T-helper 1 cell treated with Interleukin-12 subunit alpha and Interleukin-12 subunit beta and Interleukin-4 antibody, amounts not matched to agents 30 ng/mL and 1 ng/mL, for 36 hours (primary cell): ENCODE data around the gene CFAP91. TPM values are rescaled to one million over a fixed set of nuclear protein-coding genes. Genes with fewer than 3 reads are reported as not detected.

ENCODE experiments used
- intact Hi-C: fragments of 100-400 bp; cut with micrococcal nuclease; formaldehyde crosslinking; loops from one replicate; pipeline ENCODE4 v1.15.1; 2024
- total RNA-seq: library from RNA; stranded (reverse); gene quantifications from 2 replicates; pipeline ENCODE4 v1.2.3, GENCODE V29; 2022

The CFAP91 gene
- total RNA-seq, 1 donor from 2014 or later, result 0.20 TPM

GRCh38 chr3:119733812-119734211, 31.0 kb downstream of the CFAP91 start:
- intact Hi-C loops, result no loop called here

- intact Hi-C loops, result no loop called here
Observed at GRCh38 chr3:119738741-119739140, 35.9 kb downstream of the CFAP91 start.

- intact Hi-C loops, result no loop called here
Observed at GRCh38 chr3:119741657-119742590, 39.1 kb downstream of the CFAP91 start.

DNA sequence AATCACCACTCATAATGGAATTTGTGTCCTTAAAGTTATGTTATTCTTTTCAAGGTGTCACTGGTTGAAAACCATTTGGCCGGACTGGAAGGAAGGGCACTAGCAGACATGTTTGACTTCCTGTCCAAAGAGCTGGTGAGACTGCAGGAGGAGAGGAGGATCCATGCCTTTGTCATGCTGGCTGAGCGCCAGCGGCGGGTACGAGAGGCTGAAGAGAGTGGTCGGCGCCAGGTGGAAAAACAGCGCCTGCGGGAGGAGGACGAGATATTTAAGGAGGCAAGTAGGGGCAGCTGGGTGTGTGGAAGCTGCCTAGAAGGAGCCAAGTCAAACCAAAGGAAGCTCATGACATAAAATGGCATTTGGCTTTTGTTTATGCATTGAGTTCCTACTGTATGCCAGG, 41.1 kb downstream of the CFAP91 start:
- intact Hi-C loops, result no loop called here

- intact Hi-C loops, result no loop called here
Observed at GRCh38 chr3:119745942-119746341, 43.1 kb downstream of the CFAP91 start.

DNA sequence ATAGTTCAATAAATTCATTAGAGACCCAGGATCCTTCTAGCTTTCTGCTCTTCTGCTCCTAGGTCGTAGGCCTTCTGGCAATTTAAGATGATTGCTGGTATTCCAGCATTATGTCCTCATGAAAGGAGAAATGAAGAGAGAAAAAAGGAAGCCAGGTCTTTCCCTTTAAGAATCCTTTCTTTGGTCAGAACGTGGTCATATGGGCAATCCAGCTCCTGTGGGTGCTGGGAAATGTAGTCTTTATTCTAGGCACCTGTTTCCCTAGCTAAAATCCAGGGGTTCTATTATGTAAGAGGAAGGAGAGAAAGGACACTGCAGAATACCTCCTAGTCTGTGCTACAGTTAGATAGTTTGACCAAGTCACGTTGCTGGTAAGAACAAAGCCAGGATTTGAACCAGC, 43.6 kb downstream of the CFAP91 start:
- intact Hi-C loops, result no loop called here

GRCh38 chr3:119747357-119747756, 44.5 kb downstream of the CFAP91 start:
- intact Hi-C loops, result no loop called here

DNA sequence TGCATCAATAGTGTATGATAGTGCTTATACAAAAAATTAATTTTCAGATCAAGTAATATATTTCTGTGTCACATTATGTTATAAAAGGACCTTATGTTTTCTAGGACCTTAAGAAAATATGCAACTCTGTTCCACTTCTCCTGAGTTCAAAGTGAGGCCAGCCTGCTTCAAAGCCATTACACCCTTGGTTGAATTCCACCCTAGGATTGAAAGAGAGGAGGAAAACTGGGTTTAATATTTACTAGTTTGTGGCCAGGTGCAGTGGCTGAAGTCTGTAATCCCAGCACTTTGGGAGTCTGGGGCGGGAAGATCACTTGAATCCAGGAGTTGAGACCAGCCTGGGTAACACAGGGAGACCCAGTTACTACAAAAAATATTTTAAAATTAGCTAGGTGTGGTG, 46.2 kb downstream of the CFAP91 start:
- intact Hi-C loops, result no loop called here

DNA sequence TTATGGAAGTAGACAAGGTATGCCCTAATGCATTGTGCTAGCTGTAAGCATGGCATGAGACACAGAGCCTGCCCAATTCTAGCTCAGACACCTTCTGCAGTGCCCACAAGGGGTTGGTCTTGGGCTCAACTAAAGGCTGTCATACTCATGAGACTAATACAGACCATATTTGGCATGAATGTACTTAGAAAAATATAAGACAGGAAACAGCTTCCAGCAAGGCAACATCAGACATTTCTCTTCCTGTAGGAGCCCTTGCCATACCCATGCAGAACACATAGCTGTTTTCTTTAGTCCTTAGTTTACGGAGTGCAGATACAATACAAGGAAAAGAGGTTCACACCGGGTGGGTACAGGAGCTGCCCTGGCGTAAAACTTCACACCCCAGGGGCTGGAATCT, 48.6 kb downstream of the CFAP91 start:
- intact Hi-C loops, result no loop called here

Other genes with a start within 250 kb of the CFAP91 start
- 50.4 and 55.0 TPM in 2 replicates for gene TMEM39A, start 239.4 kb upstream of the CFAP91 start, total RNA-seq
- 35.5 and 35.7 TPM in 2 replicates for gene POGLUT1, start 234.1 kb upstream of the CFAP91 start, total RNA-seq
- 63.3 and 69.3 TPM in 2 replicates for gene TIMMDC1, start 204.5 kb upstream of the CFAP91 start, total RNA-seq
- gene CD80, start 143.4 kb upstream of the CFAP91 start, total RNA-seq, result 17.7 and 20.7 TPM in 2 replicates
- 3.9 and 5.8 TPM in 2 replicates for gene ADPRH, start 123.5 kb upstream of the CFAP91 start, total RNA-seq
- gene PLA1A, start 105.1 kb upstream of the CFAP91 start, total RNA-seq, result 0.12 and 0.41 TPM in 2 replicates
- gene POPDC2, start 42.4 kb upstream of the CFAP91 start, total RNA-seq, result 2.0 and 2.3 TPM in 2 replicates
- gene COX17, start 25.6 kb upstream of the CFAP91 start, total RNA-seq, result 48.8 and 55.6 TPM in 2 replicates
- gene NR1I2, start 79.1 kb downstream of the CFAP91 start, total RNA-seq, result not detected in 2 replicates